GM18858 (cell line): ENCODE results near the gene ATP12A.

Source experiments
- ATAC-seq: cut with Tn5 transposase; IDR thresholded peaks from one replicate; pipeline ENCODE4 v1.9.1; 2021; ENCODE audit not compliant: unreplicated experiment

Gene ATP12A

DNA sequence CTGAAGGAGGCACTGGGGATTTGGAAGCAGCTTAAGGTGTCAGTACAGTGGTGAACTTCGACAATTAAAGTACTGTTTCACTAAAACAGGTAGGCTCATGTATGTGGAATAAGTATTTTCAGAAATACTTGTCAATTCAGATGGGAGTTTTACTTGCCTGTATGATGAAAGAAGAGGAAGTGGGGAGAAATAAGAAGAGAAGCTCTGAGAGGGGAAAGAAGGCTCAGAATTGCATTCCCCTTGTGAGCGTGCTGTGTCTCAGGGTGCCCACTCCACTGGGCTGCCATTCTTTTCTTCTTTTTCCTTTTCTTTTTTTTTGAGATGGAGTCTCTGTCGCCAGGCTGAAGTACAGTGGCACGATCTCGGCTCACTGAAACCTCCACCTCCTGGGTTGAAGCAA is 45.2 kb downstream of the ATP12A start:
- no peak for ATAC-seq

DNA sequence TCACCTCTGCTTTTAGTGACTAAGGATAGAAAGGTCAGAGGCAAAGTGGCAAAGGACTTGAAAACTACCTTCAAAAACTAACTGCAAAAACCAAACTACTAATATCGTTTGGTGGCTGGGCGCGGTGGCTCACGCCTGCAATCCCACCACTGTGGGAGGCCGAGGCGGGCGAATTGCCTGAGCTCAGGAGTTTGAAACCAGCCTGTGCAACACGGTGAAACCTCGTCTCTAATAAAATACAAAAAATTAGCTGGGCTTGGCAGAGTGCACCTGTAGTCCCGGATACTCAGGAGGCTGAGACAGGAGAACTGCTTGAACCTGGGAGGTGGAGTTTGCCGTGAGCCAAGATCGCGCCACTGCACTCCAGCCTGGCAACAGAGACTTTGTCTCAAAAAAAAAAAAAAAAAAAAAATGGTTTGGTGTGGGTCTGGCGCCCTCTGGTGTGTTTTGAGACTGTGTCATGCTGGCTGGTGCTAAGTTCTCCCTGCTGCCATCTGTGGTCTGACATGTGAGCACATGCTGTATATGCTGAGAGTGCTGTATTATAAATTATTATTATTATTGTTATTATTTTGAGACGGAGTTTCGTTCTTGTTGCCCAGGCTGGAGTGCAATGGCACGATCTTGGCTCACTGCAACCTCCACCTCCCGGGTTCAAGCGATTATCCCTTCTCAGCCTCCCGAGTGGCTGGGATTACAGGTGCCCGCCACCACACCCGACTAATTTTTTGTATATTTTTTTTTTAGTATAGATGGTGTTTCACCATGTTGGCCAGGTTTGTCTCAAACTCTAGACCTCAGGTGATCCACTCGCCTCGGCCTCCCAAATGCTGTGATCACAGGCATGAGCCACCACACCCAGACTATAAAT is 47.8 kb downstream of the ATP12A start:
- ATAC-seq: peak; percentile 71

DNA sequence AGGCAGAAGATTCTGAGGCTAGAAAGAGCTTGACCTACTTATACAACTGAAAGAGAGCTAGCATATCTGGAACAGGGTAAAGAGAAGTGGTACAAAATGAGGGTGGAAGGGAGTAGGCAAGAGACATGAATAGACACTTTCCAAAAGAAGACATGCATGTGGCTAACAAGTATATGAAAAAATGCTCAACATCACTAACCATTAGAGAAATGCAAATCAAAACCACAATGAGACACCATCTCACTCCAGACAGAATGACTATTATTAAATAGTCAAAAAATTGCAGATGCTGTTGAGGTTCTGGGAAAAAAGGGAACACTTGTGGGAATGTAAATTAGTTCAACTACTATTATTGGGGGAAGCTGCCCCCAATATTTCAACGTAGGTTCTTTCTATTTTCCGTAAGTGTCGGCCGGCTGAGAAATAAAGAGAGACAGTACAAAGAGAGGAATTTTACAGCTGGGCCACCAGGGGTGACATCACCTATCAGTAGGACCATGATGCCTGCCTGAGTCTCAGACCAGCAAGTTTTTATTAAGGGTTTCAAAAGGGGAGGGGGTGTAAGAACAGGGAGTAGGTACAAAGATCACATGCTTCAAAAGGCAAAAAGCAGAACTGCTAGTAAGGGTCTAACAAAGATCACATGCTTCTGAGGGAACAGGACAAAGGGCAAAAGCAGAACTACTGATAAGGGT is 50.8 kb downstream of the ATP12A start:
- peak; percentile 77 for ATAC-seq

DNA sequence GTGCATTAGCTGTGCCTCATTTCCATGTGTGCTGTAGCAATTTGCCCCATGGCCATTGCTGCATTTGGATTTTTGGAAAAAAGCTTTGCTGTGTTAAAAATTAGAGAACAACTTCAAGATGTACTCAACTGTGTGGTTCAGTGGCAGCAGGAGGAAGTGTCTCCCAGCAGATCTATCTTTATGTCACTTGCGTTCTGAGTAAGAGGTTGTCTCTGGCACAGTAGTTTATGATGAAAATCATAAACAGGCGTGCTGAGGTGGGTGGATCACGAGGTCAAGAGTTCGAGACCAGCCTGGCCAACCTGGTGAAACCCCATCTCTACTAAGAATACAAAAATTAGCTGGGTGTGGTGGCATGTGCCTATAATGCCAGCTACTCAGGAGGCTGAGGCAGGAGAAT is 54.7 kb downstream of the ATP12A start:
- ATAC-seq: no peak

DNA sequence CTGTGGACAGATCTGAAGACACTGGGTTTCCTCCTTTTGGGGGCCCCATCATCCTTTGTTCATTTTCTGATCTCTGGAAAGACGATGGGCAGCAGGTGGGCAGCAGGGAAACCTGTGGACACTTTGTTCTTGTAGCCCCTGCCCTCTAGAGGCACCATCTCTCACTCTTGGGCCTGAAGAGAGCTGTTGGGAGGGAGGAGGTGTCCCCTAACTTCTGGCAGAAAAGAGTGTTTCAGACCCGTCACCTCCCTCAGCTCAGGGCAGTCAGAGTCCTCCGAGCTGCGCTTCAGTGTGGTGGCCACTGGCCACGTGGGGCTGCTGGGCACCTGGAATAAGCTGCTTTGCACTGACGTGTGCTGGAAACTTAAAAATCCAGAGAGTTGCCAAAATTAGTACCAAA is 56.8 kb downstream of the ATP12A start:
- no peak for ATAC-seq

DNA sequence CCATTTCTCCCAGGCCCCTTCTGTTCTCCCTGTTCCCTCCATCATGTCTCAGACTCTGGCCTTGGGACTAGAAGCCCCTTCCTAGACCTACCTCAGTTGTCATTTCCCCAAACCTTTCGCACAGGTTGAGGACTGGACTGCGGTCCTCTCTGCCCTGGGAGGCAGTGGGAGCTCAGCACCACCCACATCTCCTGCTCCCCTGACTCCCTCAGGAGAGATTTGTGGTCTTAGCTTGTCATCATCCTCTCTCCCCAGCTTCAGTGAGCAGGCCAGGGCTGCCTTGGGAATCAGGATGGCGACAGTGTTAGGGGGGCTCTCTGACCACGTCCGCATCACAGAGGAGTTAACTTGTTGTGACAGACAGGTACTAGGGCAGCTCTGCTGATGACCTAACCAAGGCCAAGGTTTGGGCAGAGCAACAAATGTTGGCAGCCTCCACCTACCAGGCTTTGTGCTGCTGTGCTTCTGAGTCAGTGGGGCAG is 58.2 kb downstream of the ATP12A start:
- no peak for ATAC-seq

DNA sequence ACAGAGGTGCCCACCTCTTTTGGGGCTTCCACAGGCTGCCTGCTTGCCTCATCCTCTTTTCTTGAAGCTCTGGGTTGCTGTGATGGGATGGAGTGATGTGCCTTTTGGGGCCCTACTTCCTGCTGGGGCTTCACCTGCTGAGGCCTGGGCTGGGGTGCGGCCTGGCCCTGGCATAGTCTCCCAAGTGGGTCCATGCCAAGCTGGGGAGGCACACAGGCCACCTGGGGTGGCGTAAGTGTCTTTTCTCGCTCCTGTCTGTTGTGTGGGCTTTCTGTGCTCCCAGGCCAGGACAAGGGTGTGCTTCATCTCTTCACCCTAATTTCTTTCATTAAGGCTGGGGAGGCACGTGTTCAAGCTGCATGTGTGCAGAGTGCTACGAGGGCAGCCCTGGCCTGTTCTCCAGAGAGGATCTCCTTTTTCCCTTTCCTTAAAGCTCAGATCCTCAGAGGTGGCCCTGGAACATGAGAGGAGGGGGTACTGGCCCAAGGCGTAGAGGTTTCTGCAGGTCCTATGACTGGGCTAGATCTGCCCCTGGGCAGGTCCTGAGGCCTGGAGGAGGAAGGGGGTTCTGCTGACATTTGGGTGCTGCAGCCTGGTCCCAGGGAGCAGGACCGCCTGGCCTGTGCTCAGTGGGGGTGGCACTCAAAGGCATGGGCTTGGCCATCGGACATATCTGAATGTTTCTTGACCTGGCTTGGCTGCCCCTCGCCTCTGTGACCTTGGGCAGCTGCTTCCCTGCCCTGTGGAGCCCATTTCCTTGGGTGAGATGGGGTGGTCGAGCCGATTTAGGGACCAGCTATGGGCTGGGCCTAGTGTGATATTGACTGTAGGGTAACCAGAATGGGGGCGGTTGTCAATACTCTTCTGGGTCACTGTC is 60.0 kb downstream of the ATP12A start:
- ATAC-seq: no peak

DNA sequence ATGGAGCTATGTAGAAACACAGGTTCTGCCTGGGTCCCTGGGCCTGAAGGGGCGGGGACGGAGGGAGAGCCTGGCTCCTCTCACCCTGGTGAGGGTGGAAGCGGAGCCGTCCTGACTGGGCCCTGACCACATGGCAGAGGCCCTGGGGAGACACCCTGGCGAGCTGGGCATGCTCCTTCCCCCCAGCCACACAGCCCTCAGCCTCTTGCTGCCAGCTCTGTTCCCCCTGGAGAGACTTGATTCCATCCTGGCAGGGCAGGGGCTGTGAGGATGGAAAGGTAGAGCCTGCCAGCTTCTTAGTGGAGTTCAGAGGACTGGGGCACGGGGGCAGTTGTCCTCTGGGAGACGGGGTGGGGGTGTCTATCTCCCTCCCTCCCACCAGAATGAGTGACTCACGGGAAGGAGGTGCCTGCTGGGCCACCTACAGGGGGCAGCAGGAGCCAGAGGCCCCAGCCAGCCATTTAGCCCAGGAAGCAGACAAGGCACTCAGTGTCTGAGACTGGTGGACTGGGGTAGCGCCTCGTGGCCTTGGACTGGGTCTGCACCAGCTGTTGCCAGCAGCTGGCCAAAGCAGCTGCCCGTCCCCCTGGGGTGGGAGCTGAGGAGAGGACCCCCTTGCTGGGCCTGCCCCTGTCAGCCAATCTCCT is 60.9 kb downstream of the ATP12A start:
- no peak for ATAC-seq

DNA sequence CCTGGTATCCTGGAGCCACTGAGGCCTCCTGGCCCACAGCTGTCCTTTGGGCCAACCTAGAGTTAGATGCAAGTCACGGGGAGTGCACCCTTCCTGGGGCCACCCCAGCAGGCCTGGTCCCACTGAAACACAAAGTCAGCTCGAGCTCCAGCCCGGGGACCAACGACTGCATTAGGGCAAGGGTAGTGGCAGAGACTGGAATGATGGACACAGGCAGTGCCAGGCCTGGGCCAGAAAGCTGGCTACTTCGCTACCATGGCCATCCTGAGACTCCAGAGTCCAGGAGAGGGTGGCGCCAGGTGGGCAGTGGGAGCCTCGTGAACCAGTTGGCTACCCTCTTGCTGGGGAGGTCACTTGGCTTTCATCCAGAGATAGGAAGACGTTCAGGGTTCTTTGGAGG is 61.6 kb downstream of the ATP12A start:
- ATAC-seq: no peak

DNA sequence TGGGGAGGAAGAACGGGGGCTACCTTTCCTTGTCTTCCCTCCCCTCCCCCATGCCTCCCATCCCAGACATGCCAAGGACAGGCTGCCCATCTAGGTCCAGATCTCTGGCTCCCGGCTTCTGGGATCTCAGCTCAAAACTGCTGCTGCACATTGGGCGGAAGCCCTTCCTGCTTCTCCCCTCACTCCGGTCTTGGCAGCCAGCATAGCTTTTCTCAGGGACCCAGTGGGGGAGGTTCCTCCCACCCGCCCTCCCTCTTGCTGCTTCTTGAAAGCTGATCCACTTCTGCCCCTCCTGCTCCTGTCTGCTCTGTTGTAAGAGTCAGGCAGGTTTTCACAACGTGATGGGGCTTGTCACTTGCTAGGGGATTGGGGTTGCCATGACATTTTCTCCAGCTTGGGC is 62.1 kb downstream of the ATP12A start:
- no peak for ATAC-seq

DNA sequence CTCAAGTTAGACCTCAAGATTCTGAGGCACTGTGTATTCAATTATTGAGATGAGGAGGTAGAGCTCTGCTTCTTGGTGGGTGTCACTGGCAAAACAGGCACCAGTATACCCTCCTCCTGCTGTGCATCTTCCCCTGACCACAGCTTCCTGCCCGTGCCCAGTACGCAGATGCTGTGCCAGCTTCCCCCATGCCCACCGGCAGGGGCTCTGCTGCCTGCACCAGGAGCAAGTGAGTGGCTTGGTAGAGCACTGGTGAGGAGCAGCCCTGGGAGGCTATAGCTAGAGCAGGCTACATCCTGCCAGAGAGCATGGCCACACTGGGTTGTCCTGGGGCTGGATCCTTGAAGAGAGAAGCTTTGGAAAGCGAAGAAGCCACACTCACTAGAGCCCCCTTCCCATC is 62.8 kb downstream of the ATP12A start:
- no peak for ATAC-seq

DNA sequence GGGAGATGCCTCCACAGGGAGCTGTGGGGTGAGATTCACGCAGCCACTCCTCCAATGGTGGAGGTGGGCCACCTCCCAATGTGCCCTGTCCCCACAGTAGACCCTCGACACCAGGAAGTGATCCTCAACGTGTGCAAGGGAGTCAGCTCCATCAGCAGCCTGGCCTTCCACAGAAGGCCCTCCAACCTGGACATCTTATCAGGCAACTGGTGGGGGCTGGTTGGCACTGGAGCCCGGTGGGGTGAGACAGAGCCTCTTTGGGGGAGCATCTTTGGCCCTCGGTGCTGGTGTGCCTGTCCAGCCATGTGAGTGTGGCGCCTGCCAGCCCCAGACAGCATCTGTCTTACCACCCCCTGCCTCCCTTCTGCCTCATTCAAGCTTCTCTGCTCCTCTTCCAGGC is 64.0 kb downstream of the ATP12A start:
- ATAC-seq: no peak

DNA sequence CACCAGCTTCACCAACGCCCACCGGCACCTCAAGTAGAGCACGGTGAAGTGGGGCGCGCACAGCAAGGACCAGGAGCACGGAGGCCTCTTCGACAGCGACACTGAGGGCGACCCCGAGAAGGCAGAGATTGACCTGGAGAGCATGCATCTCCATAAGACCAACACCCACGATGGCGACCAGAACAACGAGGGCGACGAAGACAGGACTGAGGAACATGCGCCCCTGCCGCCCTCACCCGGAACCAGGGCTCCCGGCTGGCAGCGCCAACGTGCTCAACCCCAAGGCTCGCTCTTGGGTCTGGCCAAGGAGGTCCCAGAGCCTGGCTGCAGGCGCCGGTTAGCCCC is 65.3 kb downstream of the ATP12A start:
- ATAC-seq: no peak

DNA sequence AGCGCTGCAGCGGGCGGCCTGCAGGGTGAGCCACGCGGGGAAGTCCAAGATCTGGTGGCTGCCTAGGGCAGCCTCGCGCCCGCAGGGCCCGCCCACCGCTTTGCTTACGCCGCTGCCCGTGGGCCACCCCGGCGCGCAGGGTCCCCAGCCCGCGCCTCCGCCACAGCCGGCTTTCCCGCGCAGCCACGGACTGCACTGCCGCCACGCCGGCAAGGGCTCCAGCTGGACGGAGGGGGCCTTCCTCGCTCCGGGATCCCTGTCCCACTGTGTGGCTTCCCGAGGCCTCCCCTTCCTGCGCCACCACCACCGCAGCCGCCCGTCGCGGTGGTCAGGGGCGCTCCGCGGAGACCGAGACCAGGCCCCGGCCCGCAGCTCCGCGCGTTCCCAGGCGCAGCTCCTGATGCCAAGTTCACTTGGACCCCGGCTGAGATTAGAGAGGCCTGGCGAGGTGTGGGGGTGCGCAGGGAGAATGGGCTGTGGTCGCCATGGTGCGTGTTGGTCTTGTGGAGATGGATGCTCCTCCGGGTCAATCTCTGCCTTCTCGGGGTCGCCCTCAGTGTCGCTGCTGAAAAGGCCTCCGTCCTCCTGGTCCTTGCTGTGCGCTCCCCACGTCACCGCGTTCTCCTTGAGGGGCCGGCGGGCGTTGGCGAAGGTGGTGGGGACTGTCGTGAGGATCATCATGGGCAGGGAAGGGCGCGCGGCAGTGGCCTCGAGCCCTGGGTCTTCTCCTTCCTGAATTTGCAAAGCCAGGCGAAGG is 65.8 kb downstream of the ATP12A start:
- no peak for ATAC-seq

DNA sequence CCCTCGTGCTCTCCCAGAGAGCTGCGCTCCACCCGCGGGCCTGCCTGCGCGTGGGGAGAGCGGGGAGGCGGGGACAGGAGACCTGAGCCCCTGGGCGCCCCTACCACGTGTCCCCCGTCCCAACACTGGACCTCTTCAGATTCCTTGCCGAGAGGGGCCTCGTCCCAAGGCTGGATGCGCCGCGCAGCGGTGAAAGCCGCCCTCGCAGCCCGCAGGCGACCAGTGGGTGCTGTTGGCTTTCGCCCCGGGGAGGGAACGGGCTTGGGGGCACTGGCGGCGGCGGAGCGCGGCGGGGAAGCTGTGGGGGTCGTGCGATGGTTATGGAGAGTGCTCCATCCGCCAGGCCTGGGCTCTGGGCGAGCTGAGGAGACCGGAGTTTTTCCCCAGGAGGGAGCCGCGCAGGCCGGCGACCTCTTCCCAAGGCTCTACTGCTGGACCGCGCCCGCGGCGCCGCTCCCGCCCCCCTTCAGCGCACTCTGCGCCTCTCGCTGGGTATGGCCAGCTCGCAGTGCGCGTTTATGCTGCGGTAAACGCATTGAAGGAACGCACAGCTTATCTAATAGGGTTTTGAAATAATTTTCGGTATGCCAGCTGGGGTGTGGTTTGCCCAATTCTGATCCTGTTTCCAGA is 66.5 kb downstream of the ATP12A start:
- no peak for ATAC-seq

DNA sequence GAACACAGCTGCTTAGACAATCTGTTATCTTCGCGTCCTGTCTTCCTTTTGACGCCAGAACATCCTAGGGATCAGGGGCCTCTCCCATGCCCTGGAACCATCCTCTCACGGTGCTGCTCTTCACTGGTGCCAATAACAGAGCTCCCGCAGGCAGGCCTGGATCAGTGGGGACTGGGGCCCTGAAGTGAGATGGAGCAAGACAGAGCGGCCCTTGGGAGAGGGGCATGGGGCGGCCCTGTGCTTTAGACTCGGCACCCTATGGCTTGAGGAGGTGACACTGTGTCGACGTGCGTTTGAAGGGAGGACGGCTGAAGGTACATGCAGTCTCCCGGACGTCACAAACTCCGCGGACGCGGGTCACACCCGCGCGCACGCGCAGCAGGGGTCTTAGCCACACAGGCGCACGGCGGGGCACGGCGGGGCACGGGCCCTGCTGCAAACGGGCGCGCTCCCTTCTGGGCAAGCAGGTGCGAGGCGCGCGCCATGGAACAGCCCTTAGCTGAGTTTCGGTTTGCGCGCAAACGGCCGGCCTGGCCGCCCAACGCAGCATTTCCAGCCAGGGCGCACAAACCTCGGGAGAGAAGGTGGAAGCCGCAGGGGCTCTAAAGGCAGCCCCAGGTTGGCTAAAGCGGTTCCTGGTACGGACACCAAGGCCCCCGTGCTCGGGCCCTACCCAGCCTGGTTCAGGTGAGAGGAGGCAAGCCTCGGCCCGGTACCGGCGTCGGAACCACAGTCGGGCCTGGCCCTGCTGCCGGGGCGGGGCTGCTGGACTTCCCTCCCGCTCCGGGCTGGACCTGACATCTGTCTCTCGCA is 67.2 kb downstream of the ATP12A start:
- ATAC-seq: no peak

DNA sequence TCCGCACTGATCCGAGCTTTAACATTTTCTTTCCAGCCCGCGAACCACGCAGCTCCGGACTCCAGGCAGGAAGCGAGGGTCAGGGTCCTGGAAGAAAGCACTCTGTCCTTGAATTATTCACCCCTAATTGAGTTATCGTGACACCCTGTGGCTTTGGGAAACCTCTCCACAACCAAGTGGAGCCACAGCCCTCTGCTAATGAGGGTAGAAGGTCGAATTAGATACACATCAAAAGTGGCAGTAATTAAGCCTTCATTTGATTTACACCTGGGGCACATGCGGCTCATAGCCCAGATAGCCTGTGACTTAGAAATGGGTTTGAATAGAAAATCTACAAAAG is 67.8 kb downstream of the ATP12A start:
- no peak for ATAC-seq

DNA sequence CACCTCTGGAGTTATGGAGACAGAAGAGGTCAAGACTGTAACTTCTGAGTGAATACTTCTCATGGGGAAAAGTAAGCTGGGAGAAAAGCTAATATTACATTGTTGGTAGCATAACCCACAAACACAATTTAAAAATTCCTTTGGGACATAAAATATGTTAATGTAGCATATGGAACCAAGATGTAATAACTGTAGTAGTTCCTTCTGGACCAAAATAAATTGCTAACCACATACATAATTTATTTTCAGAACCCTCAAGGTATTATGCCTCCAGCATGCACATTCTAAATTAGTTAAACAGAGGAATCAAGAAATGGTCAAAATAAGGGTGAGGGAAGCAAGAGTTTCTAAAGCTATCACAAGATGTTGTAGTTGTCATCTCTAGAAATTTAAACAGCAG is 79.0 kb downstream of the ATP12A start:
- ATAC-seq: no peak
